GM18519 (cell line): ENCODE measurements around the gene TMPRSS12.
"Not testable (repeated sequence)": the region's sequence is repeated elsewhere in the genome, so short reads cannot be mapped to it uniquely, and the experiment has no call there.

Experiments used
- ATAC-seq: cut with Tn5 transposase; IDR thresholded peaks from one replicate; pipeline ENCODE4 v1.9.1; 2021; ENCODE audit warnings: mild to moderate bottlenecking, moderate library complexity; ENCODE audit not compliant: unreplicated experiment, low FRiP score

Gene TMPRSS12

DNA sequence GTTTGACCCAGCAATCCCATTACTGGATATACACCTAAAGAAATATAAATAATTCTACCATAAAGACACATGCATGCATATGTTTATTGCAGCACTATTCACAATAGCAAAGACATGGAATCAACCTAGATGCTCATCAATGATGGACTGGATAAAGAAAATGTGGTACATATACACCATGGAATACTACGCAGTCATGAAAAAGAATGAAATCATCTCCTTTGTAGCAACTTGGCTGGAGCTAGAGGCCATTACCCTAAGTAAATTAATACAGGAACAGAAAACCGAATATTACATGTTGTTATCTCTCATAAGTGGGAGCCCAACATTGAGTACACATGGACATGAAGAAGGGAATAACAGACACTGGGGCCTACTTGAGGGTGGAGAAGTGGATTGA, 13.0 kb downstream of the TMPRSS12 start:
- not testable (repeated sequence) for ATAC-seq

DNA sequence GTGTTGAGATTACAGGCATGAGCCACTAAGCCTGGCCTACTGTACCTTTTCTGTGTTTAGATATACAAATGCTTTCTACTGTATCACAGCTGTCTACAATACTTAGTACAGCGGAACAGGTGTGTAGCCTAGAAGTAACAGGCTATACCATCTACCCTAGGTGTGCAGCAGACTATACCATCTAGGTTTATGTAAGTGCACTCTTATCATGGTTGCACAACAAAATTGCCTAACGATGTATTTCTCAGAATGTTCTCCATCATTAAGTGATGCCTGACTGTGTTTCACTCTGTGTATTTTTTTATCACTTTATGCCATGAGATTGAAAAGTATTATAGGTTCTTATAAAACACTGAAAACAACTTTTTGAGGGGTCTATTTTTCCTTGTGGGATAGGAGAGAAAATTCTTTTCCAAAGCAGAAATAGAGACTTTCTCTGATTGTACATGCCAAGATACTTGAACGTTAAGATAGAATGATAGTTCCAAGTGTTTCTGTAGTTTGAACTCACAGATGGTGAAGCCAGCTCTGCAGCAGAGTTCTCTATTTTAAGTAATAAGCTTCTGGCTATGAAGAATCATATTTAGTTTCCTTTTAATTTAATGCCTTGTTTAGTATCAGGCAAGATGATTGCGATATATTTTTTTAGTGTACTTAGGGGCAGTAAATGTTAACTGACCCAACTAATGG, 17.0 kb downstream of the TMPRSS12 start:
- ATAC-seq: no peak

DNA sequence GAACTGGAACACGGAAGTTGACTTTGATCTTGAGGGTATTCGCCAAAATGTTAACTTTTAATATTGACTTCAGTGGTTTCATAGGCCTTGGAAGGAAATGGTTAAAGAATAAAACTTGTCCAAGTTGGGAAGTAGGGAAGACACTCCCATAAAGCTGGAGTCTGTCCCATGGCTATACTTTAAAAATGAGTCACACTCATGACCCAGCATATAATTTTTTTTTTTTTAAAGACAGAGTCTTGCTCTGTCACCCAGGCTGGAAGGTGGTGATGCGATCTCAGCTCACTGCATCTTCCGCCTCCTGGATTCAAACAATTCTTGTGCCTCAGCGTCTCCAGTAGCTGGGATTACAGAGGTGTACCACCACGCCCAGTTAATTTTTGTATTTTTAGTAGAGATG, 19.6 kb downstream of the TMPRSS12 start:
- no peak for ATAC-seq

DNA sequence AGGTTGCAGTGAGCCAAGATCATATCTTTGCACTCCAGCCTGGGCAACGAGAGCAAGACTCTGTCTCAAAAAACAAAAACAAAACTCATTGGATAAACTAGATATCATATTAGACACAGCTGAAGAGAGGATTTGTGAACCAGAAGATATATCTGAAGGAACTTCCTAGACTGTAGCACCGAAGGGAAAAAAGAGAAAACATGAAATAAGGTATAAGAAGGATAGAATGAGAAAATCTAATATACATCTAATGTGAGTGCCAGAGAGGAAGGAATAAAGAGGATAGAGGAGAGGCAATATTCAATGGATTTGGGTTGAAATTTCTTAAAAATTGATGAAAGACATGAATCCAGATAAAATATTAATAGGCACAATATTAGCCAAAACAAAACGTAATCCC, 22.5 kb downstream of the TMPRSS12 start:
- ATAC-seq: no peak

DNA sequence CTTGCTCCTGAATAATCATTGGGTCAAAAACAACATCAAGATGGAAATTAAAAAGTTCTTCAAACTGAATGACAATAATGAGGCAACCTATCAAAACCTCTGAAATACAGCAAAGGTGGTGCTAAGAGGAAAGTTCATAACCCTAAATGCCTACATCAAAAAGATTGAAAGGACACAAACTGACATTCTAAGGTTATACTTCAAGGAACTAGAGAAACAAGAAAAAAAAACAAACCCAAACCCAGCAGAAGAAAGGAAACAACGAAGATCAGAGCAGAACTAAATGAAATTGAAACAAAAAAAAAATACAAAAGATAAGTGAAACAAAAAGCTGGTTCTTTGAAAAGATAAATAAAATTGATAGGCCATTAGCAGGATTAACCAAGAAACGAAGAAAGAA, 26.2 kb downstream of the TMPRSS12 start:
- not testable (repeated sequence) for ATAC-seq

DNA sequence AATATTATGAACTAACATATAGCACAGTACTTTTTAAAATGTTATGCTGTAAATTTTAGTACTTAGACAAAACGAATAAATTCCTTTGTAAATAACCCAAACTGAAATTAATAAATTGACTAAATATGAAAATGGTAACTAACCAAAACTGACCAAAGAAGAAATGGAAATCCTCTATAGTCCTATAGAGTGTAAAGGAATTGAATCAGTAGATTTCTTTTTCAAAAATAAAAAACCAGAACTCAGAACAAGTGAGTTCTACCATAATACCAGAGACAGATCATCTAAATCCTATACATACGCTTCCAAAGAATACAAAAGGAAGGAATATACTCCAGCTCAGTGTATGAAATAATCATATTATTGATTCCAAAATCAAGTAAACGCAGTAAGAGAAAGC, 39.8 kb downstream of the TMPRSS12 start:
- ATAC-seq: no peak

DNA sequence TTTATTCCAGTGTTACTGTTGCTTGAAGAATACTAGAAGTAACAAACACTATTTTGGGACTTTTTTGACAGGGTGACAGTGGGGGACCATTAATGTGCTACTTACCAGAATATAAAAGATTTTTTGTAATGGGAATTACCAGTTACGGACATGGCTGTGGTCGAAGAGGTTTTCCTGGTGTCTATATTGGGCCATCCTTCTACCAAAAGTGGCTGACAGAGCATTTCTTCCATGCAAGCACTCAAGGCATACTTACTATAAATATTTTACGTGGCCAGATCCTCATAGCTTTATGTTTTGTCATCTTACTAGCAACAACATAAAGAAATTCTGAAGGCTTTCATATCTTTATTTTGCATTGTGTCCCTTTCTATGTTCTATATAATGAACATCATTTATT, 44.5 kb downstream of the TMPRSS12 start:
- no peak for ATAC-seq

DNA sequence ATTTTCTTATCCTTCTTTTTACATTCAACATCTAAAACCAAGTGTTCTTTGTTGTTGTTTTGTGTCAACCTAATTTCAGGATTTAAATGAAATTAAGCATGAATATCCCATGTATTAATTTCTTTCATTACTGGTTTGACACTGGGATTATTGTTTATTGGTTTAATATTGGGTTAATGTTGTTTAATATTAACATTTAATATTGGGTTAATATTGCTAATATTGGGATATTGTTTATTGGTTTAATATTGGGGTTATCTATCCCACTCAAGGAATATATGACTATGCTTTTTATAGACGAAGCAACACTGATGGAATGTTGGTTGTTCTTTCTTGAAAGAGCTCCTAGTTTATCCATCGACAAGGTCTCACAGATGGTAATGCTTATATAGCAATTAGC, 45.9 kb downstream of the TMPRSS12 start:
- no peak for ATAC-seq

DNA sequence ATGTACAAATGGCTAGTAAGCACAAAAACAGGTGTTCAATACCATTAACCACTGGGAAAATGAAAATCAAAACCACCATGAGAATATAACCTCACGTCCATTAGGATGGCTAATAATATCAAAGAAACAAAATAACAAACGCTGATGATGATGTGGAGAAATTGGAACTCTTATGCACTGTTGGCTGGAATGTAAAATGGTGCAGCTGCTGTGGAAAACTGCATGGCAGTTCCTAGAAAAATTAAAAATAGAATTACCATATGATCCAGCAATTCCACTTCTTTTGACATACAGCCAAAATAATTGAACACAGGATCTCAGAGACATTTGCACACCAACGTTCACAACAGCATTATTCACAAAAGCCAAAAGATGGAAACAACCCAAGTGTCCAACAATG, 51.5 kb downstream of the TMPRSS12 start:
- ATAC-seq: no peak

DNA sequence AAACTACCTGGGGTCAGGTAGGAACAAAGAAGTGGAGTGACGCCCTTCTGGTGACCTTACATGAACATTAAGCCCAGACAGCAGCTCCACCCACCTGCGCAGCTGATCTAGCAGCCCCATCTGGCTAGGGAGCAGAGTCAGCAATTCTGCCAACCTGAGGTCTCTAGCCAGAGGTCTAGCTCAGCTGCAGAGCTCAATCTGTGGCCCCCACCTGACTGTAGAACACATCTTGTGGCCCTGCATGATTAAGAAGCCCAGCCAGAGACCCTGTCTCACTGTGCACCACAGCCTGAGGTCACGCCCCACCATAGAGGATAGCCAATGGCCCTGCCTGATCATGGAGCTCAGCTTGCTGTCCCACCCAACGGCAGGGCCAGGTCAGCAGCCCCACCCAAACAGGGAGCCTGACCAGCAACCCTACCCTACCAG, 59.0 kb downstream of the TMPRSS12 start:
- ATAC-seq: no peak

DNA sequence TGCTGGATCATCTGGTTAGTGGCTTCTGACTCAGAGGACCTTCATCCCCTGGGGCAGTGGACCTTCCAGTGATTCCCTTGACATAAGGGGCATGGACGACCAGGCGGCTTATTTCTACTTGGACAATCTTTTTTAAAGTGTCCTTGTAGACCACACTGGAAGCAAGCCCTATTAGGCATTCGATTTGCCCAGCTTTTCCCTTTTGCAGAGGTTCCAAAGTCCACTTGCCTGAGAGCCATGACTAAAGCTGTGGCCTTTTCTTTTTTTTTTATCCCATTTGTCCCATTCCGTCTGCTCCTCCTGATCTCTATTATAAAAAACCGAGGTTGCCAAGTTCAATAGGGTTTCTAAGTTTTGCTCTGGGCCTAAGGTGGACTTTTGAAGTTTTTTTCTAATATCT, 65.8 kb downstream of the TMPRSS12 start:
- not testable (repeated sequence) for ATAC-seq

DNA sequence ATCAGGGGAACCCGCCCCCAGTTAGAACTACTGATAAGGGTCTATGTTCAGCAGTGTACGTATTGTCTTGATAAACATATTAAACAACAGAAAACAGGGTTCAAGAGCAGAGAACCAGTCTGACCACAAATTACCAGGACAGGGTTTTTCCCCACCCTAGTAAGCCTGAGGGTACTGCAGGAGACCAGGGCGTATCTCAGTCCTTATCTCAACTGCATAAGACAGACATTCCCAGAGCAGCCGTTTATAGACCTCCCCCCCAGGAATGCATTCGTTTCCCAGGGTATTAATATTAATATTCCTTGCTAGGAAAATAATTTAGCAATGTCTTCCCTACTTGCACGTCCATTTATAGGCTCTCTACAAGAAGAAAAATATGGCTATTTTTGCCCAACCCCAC, 69.6 kb downstream of the TMPRSS12 start:
- ATAC-seq: not testable (repeated sequence)

DNA sequence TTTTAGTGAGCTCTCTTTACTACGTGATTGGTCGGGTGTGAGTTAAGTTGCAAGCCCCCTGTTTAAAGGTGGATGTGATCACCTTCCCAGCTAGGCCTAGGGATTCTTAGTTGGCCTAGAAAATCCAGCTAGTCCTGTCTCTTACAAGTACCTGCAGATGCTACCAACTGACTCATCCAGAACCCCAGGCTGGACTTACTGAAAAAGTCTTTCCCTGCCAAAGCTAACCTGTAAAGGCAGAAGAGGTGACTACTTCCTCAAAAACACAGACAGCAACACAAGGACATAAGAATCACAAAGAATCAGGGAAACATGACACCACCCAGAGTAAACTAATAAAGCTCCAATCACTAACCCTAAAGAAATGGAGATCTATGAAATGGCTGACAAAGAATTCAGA, 70.5 kb downstream of the TMPRSS12 start:
- ATAC-seq: no peak

DNA sequence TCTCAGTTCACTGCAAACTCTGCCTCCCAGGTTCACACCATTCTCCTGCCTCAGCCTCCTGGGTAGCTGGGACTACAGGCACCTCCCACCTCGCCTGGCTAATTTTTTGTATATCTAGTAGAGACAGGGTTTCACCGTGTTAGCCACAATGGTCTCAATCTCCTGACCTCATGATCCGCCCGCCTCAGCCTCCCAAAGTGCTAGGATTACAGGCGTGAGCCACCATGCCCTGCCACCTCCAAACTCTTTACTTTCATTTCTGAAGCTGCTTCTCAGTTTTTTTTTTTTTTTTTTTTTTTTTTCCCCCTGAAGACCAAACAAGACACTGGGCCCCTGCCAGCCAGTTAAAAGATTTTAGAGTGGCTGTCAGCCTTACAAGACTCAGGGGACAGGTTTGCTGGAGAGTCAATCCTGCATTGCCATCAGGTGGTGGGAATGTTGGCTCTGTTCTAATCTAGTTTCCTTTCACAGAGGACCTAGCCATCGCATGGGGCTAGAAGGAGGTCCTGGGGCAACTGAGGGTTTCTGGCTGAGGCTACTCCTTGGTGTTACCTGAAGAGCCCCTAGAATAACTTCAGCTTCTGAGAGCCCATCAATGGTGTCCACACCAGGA, 72.3 kb downstream of the TMPRSS12 start:
- ATAC-seq: no peak

DNA sequence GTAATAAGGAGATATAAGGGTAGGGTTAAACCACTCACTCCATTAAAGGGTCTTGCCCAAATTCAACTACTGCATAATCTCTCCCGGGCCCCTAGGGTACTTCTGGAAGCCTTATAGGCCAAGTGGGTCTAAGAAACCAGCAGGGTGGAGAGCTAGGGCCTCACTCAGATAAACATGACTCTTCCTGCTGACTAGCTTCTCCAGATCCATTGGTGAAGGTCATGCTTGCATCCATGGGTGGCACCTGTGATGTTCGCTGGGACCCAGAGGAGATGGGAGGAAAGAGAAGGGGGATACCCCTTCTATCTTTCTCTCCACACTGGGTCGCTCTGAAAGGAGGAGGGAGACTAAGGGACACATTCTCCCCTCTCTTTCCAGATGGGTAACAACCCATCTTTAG, 73.6 kb downstream of the TMPRSS12 start:
- ATAC-seq: no peak

DNA sequence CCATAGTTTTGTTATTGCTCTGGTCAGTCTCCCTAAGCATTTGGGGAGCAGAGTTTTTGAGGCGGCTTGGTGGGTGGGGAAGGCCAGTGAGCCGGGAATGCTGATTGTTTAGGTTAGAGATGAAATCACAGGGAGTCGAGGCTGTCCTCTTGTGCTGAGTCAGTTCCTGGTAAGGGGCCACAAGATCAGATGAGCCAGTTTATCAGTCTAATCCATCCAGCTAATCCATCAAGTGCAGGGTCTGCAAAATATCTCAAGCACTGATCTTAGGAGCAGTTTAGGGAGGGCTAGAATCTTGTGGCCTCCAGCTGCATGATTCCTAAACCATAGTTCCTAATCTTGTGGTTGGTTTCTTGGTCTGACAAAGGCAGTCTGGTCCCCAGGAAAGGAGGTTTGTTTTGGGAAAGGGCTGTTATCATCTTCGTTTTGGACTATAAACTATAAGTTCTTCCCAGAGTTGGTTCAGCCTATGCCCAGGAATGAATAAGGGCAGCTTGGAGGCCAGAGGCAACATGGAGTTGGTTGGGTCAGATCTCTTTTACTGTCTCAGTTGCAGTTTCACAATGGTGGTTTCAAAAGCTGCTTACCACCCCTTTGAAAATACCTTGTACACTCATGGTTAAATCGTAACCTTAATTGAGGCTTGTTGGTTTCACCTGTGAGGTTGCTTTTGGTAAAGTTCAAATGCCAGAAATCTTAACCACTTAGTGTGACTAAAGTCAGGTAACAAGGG, 76.0 kb downstream of the TMPRSS12 start:
- no peak for ATAC-seq

DNA sequence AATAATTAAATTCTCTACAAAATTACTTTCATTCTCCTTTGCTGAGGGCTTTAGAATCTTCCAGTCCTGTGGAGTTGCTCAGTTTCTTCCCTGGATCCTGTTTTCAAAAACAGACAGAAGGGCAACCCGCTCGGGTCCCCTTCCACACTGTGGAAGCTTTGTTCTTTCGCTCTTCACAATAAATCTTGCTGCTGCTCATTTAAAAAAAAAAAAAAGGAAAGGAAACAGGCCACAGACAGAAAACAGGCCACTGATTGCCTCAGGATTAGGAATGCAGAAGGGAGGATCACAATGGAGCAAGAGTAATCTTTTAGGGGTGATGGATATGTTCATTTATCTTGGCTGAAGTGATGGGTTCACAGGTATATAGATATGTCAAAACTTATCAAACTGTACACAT, 80.1 kb downstream of the TMPRSS12 start:
- ATAC-seq: no peak

DNA sequence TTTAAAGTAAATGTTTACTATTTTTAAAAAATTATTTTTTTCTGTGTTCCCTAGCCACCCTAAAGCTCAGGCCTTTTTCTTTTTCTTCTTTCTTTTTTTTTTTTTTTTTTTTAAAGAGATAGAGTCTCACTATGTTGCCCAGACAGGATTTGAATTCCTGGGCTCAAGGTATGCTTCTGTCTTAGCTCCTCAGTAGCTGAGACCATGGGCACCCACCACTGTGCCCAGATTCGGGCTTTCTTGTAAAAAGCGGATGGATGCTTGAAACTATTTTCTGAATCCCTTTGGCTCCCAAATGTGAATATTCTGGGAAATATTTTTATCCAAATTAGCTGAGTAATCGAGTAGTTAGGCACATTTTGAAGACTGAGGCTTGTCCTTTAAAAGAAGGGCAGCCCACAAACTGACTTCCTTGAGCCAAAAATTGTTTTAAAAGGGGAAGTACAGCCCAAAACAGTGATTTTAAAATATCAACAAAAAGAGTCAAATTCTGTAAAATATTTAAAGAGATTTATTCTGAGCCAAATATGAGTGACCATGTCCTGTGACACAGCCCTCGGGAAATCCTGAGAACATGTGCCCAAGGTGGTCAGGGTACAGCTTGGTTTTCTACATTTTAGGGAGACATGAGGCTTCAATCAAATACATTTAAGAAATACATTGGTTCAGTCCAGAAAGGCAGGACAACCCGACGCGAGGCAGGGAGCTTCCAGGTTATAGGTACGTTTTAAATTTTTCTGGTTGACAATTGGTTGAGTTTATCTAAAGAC, 80.8 kb downstream of the TMPRSS12 start:
- no peak for ATAC-seq

DNA sequence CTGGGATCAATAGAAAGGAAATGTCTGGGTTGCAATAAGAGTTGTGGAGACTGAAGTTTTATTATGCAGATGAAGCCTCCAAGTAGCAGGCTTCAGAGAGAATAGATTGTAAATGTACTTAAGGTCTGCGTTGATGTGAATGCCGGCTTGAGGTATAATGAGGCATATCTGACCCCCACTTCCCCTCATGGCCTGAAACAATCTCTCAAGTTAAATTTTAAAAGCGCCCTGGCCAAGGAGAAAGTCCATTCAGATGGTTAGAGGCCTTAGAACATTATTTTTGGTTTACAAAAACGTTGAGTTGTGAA, 81.4 kb downstream of the TMPRSS12 start:
- ATAC-seq: no peak

DNA sequence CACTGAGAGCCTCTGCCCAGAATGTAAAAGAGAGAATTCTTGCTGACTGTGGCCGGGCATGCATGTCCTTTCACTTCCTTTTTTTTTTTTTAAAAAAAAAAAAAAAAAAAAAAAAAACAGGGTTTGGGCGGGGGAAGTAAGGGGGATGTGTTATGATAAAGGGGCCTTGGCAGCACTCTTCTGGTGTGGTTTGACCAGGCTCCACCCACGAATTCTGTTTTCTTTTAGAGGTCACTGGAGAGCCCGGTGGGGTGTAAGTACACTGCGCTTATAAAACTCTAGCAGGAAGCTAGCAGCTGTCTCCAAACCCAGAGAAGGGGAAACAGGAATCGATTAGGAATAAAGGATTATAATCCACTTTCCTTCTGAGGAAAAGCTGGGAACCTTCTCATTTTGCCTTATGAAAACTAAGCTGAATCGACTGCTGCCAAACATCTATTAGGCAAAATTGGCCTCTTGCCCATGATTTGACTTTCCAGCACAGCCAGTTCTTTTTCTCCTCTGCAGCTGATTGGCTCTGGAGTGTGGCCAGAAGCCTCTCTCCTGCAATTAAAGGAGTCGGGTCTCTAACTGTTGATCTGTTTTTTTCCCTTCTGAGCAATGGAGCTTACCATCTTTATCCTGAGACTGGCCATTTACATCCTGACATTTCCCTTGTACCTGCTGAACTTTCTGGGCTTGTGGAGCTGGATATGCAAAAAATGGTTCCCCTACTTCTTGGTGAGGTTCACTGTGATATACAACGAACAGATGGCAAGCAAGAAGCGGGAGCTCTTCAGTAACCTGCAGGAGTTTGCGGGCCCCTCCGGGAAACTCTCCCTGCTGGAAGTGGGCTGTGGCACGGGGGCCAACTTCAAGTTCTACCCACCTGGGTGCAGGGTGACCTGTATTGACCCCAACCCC, 82.0 kb downstream of the TMPRSS12 start:
- ATAC-seq: no peak
